SKM-1 (cell line): Measurements from ENCODE around the gene XAF1.
"Not testable (repeated sequence)": the region's sequence is repeated elsewhere in the genome, so short reads cannot be mapped to it uniquely, and the experiment has no call there.

ENCODE experiments used
- DNase-seq: peaks from one replicate; lab custom pipeline; 2025; ENCODE audit not compliant: unreplicated experiment; lab: John Stamatoyannopoulos, UW

Gene XAF1

DNA sequence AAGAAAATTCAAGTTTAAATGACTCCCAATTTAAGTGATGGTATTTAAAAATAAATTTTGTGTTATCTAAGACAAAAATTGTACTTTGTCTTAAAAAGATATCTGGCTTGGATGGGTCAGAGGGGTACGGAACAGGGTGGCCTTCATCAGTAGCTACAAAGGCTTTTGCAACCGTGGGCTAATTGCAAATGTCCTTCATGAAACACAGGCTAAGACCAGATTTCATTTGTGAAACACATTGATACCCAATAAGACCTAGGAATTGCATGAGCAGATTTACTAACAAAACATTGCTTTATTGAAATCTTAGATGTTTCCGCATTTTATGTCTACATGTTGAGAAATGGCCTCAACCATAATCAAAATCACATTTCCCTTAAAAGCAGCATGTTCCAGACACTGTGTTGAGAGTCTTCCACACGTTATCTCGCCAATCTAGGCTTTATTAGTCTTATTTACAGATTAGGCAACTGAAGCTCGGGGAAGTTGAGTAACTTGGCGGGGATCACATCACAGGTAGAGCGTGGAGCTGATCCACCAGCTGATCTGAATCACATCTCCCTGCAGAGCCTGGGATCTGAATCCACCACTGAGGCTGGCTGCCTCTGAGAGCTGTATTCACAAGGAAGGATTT is 42.0 kb downstream of the XAF1 start:
- no peak for DNase-seq

DNA sequence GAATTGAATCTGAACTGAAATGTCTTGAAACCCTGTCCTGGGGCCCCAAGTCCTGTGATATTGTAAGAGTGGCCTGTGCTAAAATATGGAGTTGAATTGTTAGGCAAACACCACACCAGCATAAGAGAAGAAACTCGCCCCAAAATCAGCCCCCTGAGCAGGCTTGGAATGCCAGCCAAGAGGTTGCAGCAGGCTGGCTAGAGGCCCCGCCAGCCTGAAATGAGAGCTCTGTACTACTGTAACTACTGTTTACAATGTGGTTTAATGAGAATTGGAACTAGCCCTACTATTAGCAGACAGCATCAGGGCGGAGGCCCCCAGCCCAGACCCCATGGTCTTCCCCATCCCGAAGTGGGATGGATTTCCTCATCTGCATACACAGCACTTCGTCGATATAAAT is 43.9 kb downstream of the XAF1 start:
- no peak for DNase-seq

DNA sequence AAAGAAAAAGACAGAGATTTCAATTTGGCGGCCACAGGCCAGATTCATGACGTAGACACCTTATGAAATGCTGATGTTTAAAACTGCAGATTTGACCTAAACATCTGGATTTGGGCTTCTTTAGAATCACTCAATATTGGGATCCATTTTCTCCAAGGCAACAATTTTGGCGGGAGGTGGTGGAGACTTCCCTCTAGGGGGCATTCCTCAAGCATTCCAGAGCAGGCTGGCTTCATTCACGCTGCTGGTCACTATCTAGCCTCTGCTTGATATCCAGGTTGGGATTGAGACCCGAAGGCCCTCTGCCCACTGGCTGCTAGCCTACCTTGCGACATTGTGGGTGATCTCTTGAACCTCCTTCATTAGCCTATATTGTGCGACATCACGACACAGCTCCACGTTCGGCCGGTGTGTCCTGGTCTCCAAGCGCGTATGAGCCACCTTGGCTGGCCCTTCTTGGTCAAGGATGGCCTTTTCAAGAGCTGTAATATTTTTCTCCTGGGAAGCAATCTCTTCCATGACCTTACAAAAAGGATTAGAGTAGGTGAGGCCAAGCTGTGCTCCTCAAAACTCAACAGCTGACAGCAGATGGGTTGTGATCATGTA is 44.7 kb downstream of the XAF1 start:
- no peak for DNase-seq

DNA sequence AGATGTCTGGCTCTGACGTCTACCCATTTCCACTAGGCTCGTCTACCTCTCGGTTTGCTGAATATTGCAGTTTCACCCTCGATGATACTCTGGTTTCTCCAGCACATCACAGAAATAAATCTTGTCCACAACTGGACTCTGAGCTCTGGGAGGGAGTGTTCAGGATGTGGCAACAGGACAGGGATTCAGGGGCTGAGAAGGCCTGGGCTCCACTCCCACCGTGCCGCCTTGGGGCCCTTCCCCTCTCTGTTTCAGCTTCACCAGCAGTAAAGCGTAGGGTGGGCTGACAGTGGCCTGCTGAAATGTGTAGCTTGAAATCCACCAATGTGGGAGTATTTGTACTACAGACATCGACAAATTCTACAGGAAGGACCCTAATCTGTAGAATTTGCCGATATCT is 55.7 kb downstream of the XAF1 start:
- DNase-seq: no peak

DNA sequence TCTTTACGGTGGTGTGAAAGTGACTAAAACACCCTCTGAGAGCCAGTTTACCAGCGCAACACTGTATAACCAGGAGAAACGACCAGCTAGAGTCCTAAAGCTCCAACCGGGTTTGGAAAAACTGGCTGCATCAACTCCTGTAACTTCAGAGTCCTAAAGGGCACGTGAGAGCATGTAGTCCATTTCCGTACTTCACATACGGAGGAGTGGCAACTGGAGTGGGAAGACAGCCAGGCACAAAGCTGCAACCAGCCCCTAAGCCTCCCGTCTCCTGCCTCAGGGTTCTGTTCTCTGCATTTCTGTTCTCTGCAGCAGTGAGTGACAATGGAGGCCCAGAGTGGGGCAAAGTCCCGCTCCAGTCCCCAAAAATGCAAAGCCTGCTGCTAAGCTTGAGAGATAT is 56.4 kb downstream of the XAF1 start:
- no peak for DNase-seq

DNA sequence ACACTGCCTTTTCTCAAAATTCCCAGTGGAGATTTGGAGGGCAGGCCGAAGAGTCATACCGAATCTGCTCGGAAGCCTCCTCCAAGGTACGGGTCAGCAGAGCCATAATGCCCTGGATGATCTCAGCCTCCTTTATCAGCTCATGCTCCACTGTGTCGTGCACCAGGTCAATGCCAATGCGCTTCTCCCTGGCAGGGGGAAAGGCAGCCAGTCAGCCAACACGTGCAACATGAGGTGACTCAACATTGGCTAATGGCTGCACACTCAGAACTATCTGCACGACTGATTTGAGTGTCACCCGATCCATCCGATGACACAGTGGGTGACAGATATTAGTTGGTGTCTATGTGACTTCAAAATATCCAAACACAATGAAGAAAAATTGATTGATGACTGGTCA is 59.9 kb downstream of the XAF1 start:
- DNase-seq: no peak

DNA sequence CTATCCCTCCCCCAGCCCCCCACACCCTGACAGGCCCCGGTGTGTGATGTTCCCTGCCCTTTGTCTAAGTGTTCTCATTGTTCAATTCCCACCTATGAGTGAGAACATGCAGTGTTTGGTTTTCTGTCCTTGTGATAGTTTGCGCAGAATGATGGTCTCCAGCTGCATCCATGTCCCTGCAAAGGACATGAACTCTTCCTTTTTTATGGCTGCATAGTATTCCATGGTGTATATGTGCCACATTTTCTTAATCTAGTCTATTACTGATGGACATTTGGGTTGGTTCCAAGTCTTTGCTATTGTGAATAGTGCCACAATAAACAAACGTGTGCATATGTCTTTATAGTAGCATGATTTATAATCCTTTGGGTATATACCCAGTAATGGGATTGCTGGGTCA is 60.5 kb downstream of the XAF1 start:
- DNase-seq: not testable (repeated sequence)

DNA sequence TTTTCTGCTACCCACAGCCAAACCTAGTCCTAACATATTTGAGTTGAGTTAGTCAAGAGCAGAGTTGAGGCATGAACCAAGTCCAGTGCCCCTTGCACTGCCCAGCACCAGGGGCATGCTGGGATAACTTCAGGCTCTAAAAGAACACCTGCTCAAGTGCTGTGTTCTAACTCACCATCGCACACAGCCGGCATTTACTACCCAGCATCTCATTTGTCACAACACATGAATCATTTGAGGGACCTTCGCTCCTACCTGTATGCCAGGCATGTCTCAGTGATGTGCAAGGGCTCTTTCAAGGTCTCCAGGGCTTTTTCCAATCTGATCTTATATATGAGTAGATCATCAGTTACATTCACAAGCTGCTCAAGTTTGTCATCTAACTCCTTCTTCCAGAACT is 63.1 kb downstream of the XAF1 start:
- DNase-seq: no peak

DNA sequence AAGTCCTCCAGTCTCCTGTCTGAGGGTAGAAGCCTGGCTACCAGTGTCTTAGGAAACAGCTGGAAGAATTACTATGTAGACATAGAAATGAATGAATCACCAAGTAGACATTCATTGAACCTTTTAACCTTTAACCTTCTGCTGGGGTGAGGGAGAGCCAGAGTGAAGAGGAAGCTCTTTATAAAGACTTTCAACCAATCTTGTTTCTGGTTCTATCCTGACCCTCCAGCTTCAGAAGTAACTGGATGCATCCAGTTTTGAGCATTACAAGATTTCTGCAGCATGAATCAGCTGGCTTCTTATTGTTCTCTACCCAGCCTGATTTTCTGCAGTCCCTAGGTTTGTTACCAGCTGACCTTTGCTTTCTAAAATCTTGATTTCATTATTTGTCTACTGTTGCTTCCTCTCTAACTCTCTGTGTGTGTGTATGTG is 67.2 kb downstream of the XAF1 start:
- DNase-seq: no peak
